DOHH2 (cell line): ENCODE measurements around the gene GABRR2.

Source experiments
- H3F3A ChIP-seq: fragments of 200-600 bp; sonication (generic), shearing (Covaris generic); 2 replicates; pipeline ENCODE4 v1.6.0; 2016; ENCODE audit warnings: antibody characterized with exemption, mild to moderate bottlenecking; ENCODE audit not compliant: control insufficient read depth, insufficient read depth
- H3K27ac ChIP-seq: fragments of 200-600 bp; sonication (generic); 2 replicates; pipeline ENCODE4 v1.5.1; 2014; ENCODE audit warnings: low read depth, mild to moderate bottlenecking, low read length, moderate library complexity
- H3K27me3 ChIP-seq: fragments of 200-600 bp; sonication (generic); 2 replicates; pipeline ENCODE4 v1.6.1; 2014; ENCODE audit warnings: mild to moderate bottlenecking, low read length, mixed read lengths; ENCODE audit not compliant: control insufficient read depth
- H3K36me3 ChIP-seq: fragments of 200-600 bp; sonication (generic); 2 replicates; pipeline ENCODE4 v1.6.1; 2014; ENCODE audit warnings: mild to moderate bottlenecking, low read length, moderate library complexity, mixed read lengths; ENCODE audit not compliant: control insufficient read depth
- H3K4me1 ChIP-seq: fragments of 200-600 bp; sonication (generic); 2 replicates; pipeline ENCODE4 v1.6.1; 2014; ENCODE audit warnings: mild to moderate bottlenecking, low read length, mixed read lengths; ENCODE audit not compliant: control insufficient read depth
- H3K4me2 ChIP-seq: fragments of 200-600 bp; sonication (generic); 2 replicates; pipeline ENCODE4 v1.6.0; 2014; ENCODE audit warnings: mild to moderate bottlenecking, low read length, moderate library complexity
- H3K4me3 ChIP-seq: fragments of 200-600 bp; sonication (generic); 2 replicates; pipeline ENCODE4 v1.5.1; 2014; ENCODE audit warnings: mild to moderate bottlenecking, low read length, mixed read lengths
- H3K79me2 ChIP-seq: fragments of 200-600 bp; sonication (generic); 2 replicates; pipeline ENCODE4 v1.6.1; 2014; ENCODE audit warnings: mild to moderate bottlenecking, low read length, mixed read lengths; ENCODE audit not compliant: control insufficient read depth
- H3K9me2 ChIP-seq: fragments of 200-600 bp; sonication (generic); replicated peaks from 2 replicates; pipeline ENCODE4 v1.6.1; 2014; ENCODE audit warnings: mild to moderate bottlenecking, low read length, mixed read lengths; ENCODE audit not compliant: control insufficient read depth
- H3K9me3 ChIP-seq: fragments of 200-600 bp; sonication (generic); 2 replicates; pipeline ENCODE4 v1.6.1; 2014; ENCODE audit warnings: antibody characterized with exemption, low read length, mixed read lengths; ENCODE audit not compliant: control insufficient read depth, insufficient read depth
- H4K20me1 ChIP-seq: fragments of 200-600 bp; sonication (generic); 2 replicates; pipeline ENCODE4 v1.6.0; 2014; ENCODE audit warnings: low read depth, mild to moderate bottlenecking, antibody characterized with exemption, low read length, moderate library complexity; ENCODE audit not compliant: control insufficient read depth, insufficient read depth
- EZH2phosphoT487 ChIP-seq: fragments of 200-600 bp; sonication (generic); IDR thresholded peaks from 2 replicates; pipeline ENCODE4 v1.6.1; 2017; ENCODE audit warnings: borderline replicate concordance, mild to moderate bottlenecking, antibody characterized with exemption, low read length, moderate library complexity, mixed read lengths
- TF ChIP-seq, protein P1 (sequence below): fragments of 200-600 bp; sonication (generic); IDR thresholded peaks from one replicate; pipeline ENCODE4 v1.5.1; 2014; ENCODE audit warnings: antibody characterized with exemption, mild to moderate bottlenecking, low read depth, low read length; ENCODE audit not compliant: poor library complexity, severe bottlenecking

GABRR2 gene

DNA sequence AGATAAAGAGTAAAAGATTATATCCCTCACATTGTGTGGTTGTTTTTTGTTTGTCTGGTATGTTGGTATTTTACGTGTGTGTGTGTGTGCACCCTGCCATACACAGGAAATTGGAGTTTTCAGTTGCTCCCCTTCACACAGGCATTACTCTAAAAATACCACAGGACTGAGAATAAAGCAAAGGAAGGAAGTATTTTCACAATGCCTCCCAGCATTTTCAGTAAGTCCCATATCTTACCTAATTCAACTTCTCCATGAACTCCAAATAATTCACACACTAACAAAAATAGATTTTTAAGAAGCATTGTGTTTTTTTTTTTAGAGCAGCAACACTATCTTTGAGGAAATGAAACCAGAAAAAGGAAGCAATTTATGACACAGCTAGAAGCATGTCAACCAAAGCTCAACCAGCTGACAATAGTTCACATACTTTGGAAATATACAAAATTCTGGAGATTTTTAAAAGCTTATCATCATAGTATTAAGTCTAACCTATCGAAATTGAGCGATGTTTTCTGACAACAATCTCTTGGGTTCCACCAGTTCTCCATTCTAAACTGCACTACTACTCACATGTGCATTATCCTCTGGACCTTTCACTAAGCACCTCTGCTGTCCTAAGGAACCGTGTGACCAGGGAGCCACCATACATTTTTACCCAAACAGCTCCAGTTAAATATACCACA lies 35.3 kb upstream of the GABRR2 start:
- H3K4me3 ChIP-seq: peak overlapping the region; percentile 81
- peaks cover 71% of the 10 kb centered on the region for H3K36me3 ChIP-seq
- H3K4me2 ChIP-seq: peak overlapping the region; percentile 88
- peaks cover 36% of the 10 kb centered on the region for H4K20me1 ChIP-seq
- TF ChIP-seq, protein P1, sequence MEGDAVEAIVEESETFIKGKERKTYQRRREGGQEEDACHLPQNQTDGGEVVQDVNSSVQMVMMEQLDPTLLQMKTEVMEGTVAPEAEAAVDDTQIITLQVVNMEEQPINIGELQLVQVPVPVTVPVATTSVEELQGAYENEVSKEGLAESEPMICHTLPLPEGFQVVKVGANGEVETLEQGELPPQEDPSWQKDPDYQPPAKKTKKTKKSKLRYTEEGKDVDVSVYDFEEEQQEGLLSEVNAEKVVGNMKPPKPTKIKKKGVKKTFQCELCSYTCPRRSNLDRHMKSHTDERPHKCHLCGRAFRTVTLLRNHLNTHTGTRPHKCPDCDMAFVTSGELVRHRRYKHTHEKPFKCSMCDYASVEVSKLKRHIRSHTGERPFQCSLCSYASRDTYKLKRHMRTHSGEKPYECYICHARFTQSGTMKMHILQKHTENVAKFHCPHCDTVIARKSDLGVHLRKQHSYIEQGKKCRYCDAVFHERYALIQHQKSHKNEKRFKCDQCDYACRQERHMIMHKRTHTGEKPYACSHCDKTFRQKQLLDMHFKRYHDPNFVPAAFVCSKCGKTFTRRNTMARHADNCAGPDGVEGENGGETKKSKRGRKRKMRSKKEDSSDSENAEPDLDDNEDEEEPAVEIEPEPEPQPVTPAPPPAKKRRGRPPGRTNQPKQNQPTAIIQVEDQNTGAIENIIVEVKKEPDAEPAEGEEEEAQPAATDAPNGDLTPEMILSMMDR: no peak
- TF ChIP-seq EZH2phosphoT487: no peak
- no peaks in the 10 kb centered on the region for H3K27me3 ChIP-seq
- H3F3A ChIP-seq: peaks cover 29% of the 10 kb centered on the region
- no peaks in the 10 kb centered on the region for H3K9me2 ChIP-seq
- peaks cover 96% of the 10 kb centered on the region for H3K79me2 ChIP-seq
- peaks cover 74% of the 10 kb centered on the region for H3K4me1 ChIP-seq
- H3K9me3 ChIP-seq: no peaks in the 10 kb centered on the region
- peak overlapping the region; percentile 99 for H3K27ac ChIP-seq

DNA sequence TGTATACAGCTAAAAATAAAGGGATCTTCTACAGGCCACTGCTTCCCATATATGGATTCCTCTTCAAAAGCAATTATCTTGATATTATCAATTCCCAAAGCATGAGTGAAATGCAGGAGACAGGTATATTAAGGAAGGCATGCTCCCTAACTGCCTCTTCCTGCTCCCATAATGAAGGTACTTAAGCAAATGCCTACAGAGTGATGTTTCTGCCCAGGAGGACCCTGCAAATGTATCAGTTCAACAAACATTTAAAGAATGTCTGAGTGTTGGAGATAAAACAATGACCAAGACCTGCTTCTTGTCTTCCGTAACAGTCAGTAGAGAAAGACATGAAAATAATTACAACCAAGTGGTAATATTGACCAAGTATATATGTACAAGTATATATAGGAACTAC lies 33.3 kb upstream of the GABRR2 start:
- H3K36me3 ChIP-seq: peaks cover 83% of the 10 kb centered on the region
- no peaks in the 10 kb centered on the region for H3K27me3 ChIP-seq
- peak overlapping the region; percentile 88 for H3K4me2 ChIP-seq
- H3K27ac ChIP-seq: peak overlapping the region; percentile 99
- no peaks in the 10 kb centered on the region for H3K9me2 ChIP-seq
- peak overlapping the region; percentile 81 for H3K4me3 ChIP-seq
- no peaks in the 10 kb centered on the region for H3K9me3 ChIP-seq
- peaks cover 69% of the 10 kb centered on the region for H3K4me1 ChIP-seq
- TF ChIP-seq, protein P1: no peak
- no peak for TF ChIP-seq EZH2phosphoT487
- H3F3A ChIP-seq: peaks cover 16% of the 10 kb centered on the region
- peaks cover 47% of the 10 kb centered on the region for H4K20me1 ChIP-seq
- peaks cover 100% of the 10 kb centered on the region for H3K79me2 ChIP-seq

DNA sequence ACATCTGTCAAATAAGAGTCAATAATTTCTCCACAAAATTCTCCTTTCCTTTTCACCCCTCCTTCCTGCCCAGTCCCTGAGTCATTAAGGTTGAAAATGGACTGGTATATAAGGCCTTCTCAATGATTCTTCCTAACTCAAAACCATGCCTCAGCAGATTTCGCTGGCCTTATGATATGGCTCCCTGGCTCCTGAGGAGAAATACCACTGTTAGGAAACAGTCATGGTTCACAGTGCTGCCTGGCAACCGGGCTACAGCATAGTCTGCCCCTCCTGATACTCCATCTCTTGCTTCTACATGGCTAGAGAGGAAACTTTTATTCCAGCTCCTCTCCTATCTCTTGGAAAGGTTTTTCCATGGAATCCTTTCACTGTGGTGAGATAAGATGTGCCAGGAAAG lies 32.7 kb upstream of the GABRR2 start:
- peaks cover 85% of the 10 kb centered on the region for H3K36me3 ChIP-seq
- H3K79me2 ChIP-seq: peaks cover 100% of the 10 kb centered on the region
- peaks cover 47% of the 10 kb centered on the region for H4K20me1 ChIP-seq
- peak overlapping the region; percentile 81 for H3K4me3 ChIP-seq
- TF ChIP-seq, protein P1: no peak
- no peak for TF ChIP-seq EZH2phosphoT487
- peak overlapping the region; percentile 88 for H3K4me2 ChIP-seq
- H3K4me1 ChIP-seq: peaks cover 67% of the 10 kb centered on the region
- H3K27ac ChIP-seq: peak overlapping the region; percentile 99; the same call in 1 of the 2 replicates
- H3K9me3 ChIP-seq: no peaks in the 10 kb centered on the region
- H3F3A ChIP-seq: peaks cover 18% of the 10 kb centered on the region
- no peaks in the 10 kb centered on the region for H3K27me3 ChIP-seq
- no peaks in the 10 kb centered on the region for H3K9me2 ChIP-seq
